CD4-positive, alpha-beta memory T cell (primary cell): ENCODE measurements around the gene SLC25A20. TPM values are rescaled to one million over a fixed set of nuclear protein-coding genes. Genes with fewer than 3 reads are reported as not detected.

Experiments
- polyA plus RNA-seq, 2 donors: library from polyadenylated mRNA; unstranded; fragments of 300-500 nt; fragmentation: Illumina TruSeq; gene quantifications; one replicate each; pipeline ENCODE4 v1.2.3, GENCODE V29; 2021
- total RNA-seq, 2 experiments: library from RNA; stranded (reverse); gene quantifications; one replicate each; pipeline ENCODE4 v1.2.3, GENCODE V29; 2021

SLC25A20 gene
- total and polyA plus RNA-seq, 4 experiments from 2014 or later: 12.7 to 67.6 (median 20.5) TPM

Other genes with a start within 250 kb of the SLC25A20 start
- 1 to 10 TPM; 3.3 to 3.5 TPM for gene CELSR3, start 236.0 kb downstream of the SLC25A20 start, total RNA-seq
- gene CELSR3, start 236.0 kb downstream of the SLC25A20 start, polyA plus RNA-seq: under 1 TPM; 0.04 to 0.78 TPM
- 10 to 100 TPM; 20.1 to 21.7 TPM for gene NCKIPSD, start 213.0 kb downstream of the SLC25A20 start, total RNA-seq
- gene NCKIPSD, start 213.0 kb downstream of the SLC25A20 start, polyA plus RNA-seq: 10 to 100 TPM in 1 of 2 donors, 1 to 10 TPM in 1; 8.3 to 16.1 TPM
- 10 to 100 TPM; 84.5 to 91.8 TPM for gene IP6K2, start 181.7 kb downstream of the SLC25A20 start, total RNA-seq
- gene IP6K2, start 181.7 kb downstream of the SLC25A20 start, polyA plus RNA-seq: 10 to 100 TPM; 49.4 to 50.3 TPM
- gene PRKAR2A, start 51.0 kb downstream of the SLC25A20 start, total RNA-seq: 10 to 100 TPM; 41.7 to 45.0 TPM
- gene PRKAR2A, start 51.0 kb downstream of the SLC25A20 start, polyA plus RNA-seq: 10 to 100 TPM; 11.2 to 16.1 TPM
- 100 to 1,000 TPM; 141 to 149 TPM for gene ARIH2, start 20.0 kb upstream of the SLC25A20 start, total RNA-seq
- gene ARIH2, start 20.0 kb upstream of the SLC25A20 start, polyA plus RNA-seq: 100 to 1,000 TPM; 109 to 153 TPM
- 10 to 100 TPM; 79.3 to 87.3 TPM for gene P4HTM, start 91.4 kb upstream of the SLC25A20 start, total RNA-seq
- gene P4HTM, start 91.4 kb upstream of the SLC25A20 start, polyA plus RNA-seq: 10 to 100 TPM; 29.7 to 32.8 TPM
- 100 to 1,000 TPM; 287 to 295 TPM for gene WDR6, start 108.5 kb upstream of the SLC25A20 start, total RNA-seq
- 100 to 1,000 TPM; 105 to 143 TPM for gene WDR6, start 108.5 kb upstream of the SLC25A20 start, polyA plus RNA-seq
- gene DALRD3, start 119.7 kb upstream of the SLC25A20 start, total RNA-seq: 10 to 100 TPM; 31.2 to 32.8 TPM
- gene DALRD3, start 119.7 kb upstream of the SLC25A20 start, polyA plus RNA-seq: 10 to 100 TPM; 32.2 to 41.3 TPM
- 10 to 100 TPM; 77.9 to 85.7 TPM for gene NDUFAF3, start 123.2 kb upstream of the SLC25A20 start, total RNA-seq
- 100 to 1,000 TPM; 145 to 169 TPM for gene NDUFAF3, start 123.2 kb upstream of the SLC25A20 start, polyA plus RNA-seq
- 10 to 100 TPM; 87.5 to 89.6 TPM for gene IMPDH2, start 130.5 kb upstream of the SLC25A20 start, total RNA-seq
- 10 to 100 TPM; 82.9 to 87.5 TPM for gene IMPDH2, start 130.5 kb upstream of the SLC25A20 start, polyA plus RNA-seq
- 100 to 1,000 TPM; 172 to 177 TPM for gene QRICH1, start 195.2 kb upstream of the SLC25A20 start, total RNA-seq
- 10 to 100 TPM; 18.6 to 32.0 TPM for gene QRICH1, start 195.2 kb upstream of the SLC25A20 start, polyA plus RNA-seq
- 100 to 1,000 TPM; 199 TPM for gene QARS1, start 205.9 kb upstream of the SLC25A20 start, total RNA-seq
- 100 to 1,000 TPM; 102 to 116 TPM for gene QARS1, start 205.9 kb upstream of the SLC25A20 start, polyA plus RNA-seq
- 100 to 1,000 TPM in 1 of 2 experiments, 10 to 100 TPM in 1; 91.7 to 105 TPM for gene USP19, start 221.9 kb upstream of the SLC25A20 start, total RNA-seq
- gene USP19, start 221.9 kb upstream of the SLC25A20 start, polyA plus RNA-seq: 10 to 100 TPM; 24.9 to 38.2 TPM
- 1 to 10 TPM in 1 of 2 experiments, not detected in 1; 1.1 TPM for gene LAMB2, start 234.2 kb upstream of the SLC25A20 start, total RNA-seq
- gene LAMB2, start 234.2 kb upstream of the SLC25A20 start, polyA plus RNA-seq: not detected